Small intestine (tissue), 7 donors: ENCODE data around the gene NDUFAF4. TPM values are rescaled to one million over a fixed set of nuclear protein-coding genes. Genes with fewer than 3 reads are reported as not detected.
A peak's percentile ranks its signal among the peaks of the same experiment; 100 is the strongest.

ENCODE experiments used
- DNase-seq, 2 donors: peaks; one replicate each; pipeline versions ENCODE4 v3.0.0 to v3.0.0-alpha.2; 2013
- FAIRE-seq: peaks from 2 replicates; lab custom pipeline; 2012; peaks lifted over from hg19 to GRCh38; lab: Jason Lieb, UNC
- H3K27ac ChIP-seq, 3 donors: one replicate each; pipeline ENCODE4 v1.5.1; 2013; ENCODE audit warnings: low read length in 2 of 3, mild to moderate bottlenecking in 2 of 3, control low read depth in 1 of 3, inconsistent platforms in 1 of 3, low read depth in 1 of 3, moderate library complexity in 1 of 3
- H3K27me3 ChIP-seq, 3 donors: one replicate each; pipeline ENCODE4 v1.6.1; 2013; ENCODE audit warnings: low read length in 3 of 3, inconsistent platforms in 1 of 3; ENCODE audit not compliant: control insufficient read depth in 3 of 3, insufficient read depth in 3 of 3
- H3K36me3 ChIP-seq, 3 donors: one replicate each; pipeline ENCODE4 v1.6.1; 2013; ENCODE audit warnings: low read length in 3 of 3, inconsistent platforms in 1 of 3, low read depth in 1 of 3, mild to moderate bottlenecking in 1 of 3, moderate library complexity in 1 of 3; ENCODE audit not compliant: control insufficient read depth in 3 of 3, insufficient read depth in 2 of 3
- H3K4me1 ChIP-seq, 3 donors: one replicate each; pipeline ENCODE4 v1.6.1; 2013; ENCODE audit warnings: low read length in 2 of 3, inconsistent platforms in 1 of 3, low read depth in 1 of 3, mild to moderate bottlenecking in 1 of 3, moderate library complexity in 1 of 3; ENCODE audit not compliant: control insufficient read depth in 3 of 3, insufficient read depth in 2 of 3
- H3K4me3 ChIP-seq, 3 donors: one replicate each; pipeline ENCODE4 v1.5.1; 2013; ENCODE audit warnings: low read length in 3 of 3, control low read depth in 1 of 3, inconsistent platforms in 1 of 3, low read depth in 1 of 3, mild to moderate bottlenecking in 1 of 3, moderate library complexity in 1 of 3
- H3K9me3 ChIP-seq, 2 donors: one replicate each; pipeline ENCODE4 v1.6.1; 2013; ENCODE audit warnings: low read depth in 1 of 2, low read length in 1 of 2; ENCODE audit not compliant: control insufficient read depth in 2 of 2, insufficient read depth in 1 of 2
- WGBS, 3 donors: extraction: QIAGEN DNeasy Blood & Tissue Kit; methylation state at CpG; one replicate each; pipeline ENCODE4 v1.1.7; 2013; 5-methylcytosine and 5-hydroxymethylcytosine counted together
- polyA plus RNA-seq, 4 donors: library from polyadenylated mRNA; stranded (reverse) in 3 of 4; unstranded in 1 of 4; fragments of 200-250 nt in 3 of 4; fragments of 120-200 nt in 1 of 4; gene quantifications; one replicate each; pipeline versions ENCODE4 v1.2.1 to v1.2.3, GENCODE V29; 2013
- donor health status: healthy with polysubstance abuse.
- donor health status: control.
- donor health status: control.
- donor health status: Bipolar disorder and iron deficiency.
- donor health status: healthy.

Gene NDUFAF4
- polyA plus RNA-seq, 4 donors, result 23.5 to 46.2 (median 36.7) TPM

DNA sequence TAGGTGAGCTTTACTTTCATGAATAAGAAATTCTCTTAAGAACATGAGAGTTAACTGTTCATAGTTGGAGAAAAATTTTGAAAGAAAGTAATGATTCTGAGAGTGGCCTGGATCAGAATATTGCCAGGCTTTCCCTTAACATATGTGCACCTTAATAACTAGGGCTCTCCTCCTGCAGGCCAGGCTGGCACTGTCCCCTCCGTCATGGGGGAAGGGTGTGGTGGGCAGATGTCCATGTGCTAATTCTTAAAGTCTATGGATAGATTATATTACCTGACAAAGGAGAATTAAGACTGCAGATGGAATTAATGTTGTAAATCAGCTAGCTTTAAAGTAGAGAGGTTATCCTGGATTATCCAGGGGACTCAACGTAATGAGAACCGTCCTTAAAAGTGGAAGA, 15.9 kb upstream of the NDUFAF4 start:
- H3K4me1 ChIP-seq, result peaks cover 0 to 12% (median 3%) of the 10 kb centered on the region in 3 donors
- H3K9me3 ChIP-seq, result no peaks in the 10 kb centered on the region
- no peak overlapping the region for H3K4me3 ChIP-seq
- H3K36me3 ChIP-seq, result no peaks in the 10 kb centered on the region
- DNase-seq (no peak), FAIRE-seq (no peak)
- 73 to 89% (median 85%) methylated on average over 3 of the region's 3 CpGs for WGBS, 3 donors
- H3K27me3 ChIP-seq, result peaks cover 0 to 14% (median 3%) of the 10 kb centered on the region in 3 donors
- H3K27ac ChIP-seq, result no peak overlapping the region

DNA sequence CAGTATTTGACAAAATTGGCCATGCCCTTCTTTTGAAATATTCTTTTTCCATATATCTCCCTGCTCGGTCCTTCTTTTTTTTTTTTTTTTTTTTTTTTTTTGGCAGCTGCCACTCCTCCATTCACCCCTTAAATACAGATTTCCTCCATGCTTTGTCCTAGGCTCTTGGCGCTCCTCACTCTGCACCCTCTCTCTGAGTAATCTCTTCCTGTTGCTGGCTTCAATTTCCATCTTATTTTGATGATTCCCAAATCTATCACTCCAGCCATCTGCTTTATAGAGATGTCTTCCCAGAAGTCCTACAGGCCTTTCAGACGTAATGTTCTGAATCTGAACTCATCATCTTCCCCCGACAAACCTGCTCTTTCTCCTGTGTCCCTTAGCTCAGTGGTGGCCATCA, 14.1 kb upstream of the NDUFAF4 start:
- no peak overlapping the region for H3K27ac ChIP-seq
- H3K9me3 ChIP-seq, result no peaks in the 10 kb centered on the region
- no peak for FAIRE-seq
- H3K27me3 ChIP-seq, result peaks cover 0 to 6% (median 3%) of the 10 kb centered on the region in 3 donors
- DNase-seq, result no peak
- WGBS, 3 donors, result 82 to 93% (median 87%) methylated on average over 3 to 4 of the region's 4 CpGs
- H3K4me3 ChIP-seq, result no peak overlapping the region
- H3K36me3 ChIP-seq, result no peaks in the 10 kb centered on the region
- peaks cover 0 to 23% (median 5%) of the 10 kb centered on the region in 3 donors for H3K4me1 ChIP-seq

DNA sequence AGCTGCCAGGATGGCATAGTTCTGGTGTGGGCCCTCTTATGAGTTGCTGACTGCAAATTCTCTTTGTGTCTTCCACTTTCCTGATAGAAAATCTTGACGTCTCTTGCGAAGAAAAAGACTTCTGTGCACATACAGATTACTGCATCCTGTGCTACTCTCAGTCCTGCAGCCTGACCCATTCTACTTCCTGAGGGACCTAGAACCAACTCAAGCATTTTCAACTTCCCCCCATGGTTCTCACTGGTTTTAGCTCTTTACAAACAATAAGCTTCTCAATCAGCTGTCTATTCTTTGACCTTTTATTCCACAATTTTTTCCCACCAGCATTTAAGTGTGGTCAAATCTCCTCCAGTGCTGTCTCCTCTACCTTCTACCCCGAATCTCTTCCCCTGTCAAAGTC, 13.5 kb upstream of the NDUFAF4 start:
- no peak overlapping the region for H3K4me3 ChIP-seq
- H3K36me3 ChIP-seq, result no peaks in the 10 kb centered on the region
- H3K27ac ChIP-seq, result no peak overlapping the region
- no peaks in the 10 kb centered on the region for H3K9me3 ChIP-seq
- H3K4me1 ChIP-seq, result peaks cover 0 to 23% (median 5%) of the 10 kb centered on the region in 3 donors
- DNase-seq, result no peak
- peaks cover 0 to 6% (median 3%) of the 10 kb centered on the region in 3 donors for H3K27me3 ChIP-seq
- FAIRE-seq, result no peak
- WGBS, 3 donors, result 78 to 89% (median 85%) methylated on average over 3 of the region's 3 CpGs

DNA sequence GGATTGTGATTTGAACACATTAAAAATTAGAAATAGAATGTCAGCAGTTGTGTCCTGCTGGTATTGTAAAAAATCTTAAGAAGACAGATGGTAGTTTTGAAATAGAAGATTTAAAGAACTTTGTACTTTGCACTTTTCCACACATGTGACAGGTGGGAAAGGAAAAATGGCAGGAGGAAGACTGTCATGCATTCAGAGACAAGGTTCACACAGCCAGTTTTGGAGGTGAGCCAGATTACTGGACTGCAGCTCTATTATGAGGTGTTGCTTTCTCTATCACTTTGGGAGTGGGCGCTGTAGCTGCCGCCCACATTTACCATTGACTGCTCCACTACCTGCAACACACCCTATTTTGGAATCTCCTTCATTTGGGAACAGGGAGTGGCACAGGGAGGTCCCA, 12.1 kb upstream of the NDUFAF4 start:
- no peaks in the 10 kb centered on the region for H3K9me3 ChIP-seq
- no peaks in the 10 kb centered on the region for H3K36me3 ChIP-seq
- peaks cover 0 to 6% (median 3%) of the 10 kb centered on the region in 3 donors for H3K27me3 ChIP-seq
- 14 to 61% (median 54%) methylated on average over 2 of the region's 2 CpGs for WGBS, 3 donors
- FAIRE-seq, result no peak
- peak; percentile 89 to 90 for DNase-seq
- no peak overlapping the region for H3K4me3 ChIP-seq
- H3K4me1 ChIP-seq, result peaks cover 0 to 23% (median 5%) of the 10 kb centered on the region in 3 donors
- peak overlapping the region in 1 of 3 donors; percentile 56 for H3K27ac ChIP-seq

DNA sequence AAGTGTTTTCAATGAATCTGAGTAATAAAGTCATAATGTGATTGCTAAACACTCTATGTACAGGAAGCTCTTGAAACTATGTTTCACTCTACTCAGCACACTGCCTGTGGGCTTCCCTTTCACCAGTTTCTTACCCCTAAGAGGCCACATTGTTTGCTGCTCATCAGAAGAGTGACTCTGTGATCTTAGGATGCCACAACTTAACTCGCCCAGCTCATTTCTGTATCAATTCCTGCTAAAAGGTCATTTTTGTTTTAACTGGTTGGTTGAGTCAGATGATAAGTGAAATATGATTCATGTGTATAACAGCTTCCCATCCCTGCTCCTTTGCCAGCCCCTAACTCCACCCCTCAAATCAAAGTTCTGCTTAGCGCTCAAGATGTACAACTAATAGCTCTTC, 9.8 kb upstream of the NDUFAF4 start:
- peaks cover 0 to 7% (median 0%) of the 10 kb centered on the region in 3 donors for H3K27me3 ChIP-seq
- peak overlapping the region in 1 of 3 donors; percentile 54 for H3K27ac ChIP-seq
- H3K9me3 ChIP-seq, result no peaks in the 10 kb centered on the region
- H3K4me1 ChIP-seq, result peaks cover 0 to 23% (median 5%) of the 10 kb centered on the region in 3 donors
- no peak overlapping the region for H3K4me3 ChIP-seq
- WGBS, 3 donors, result 19 to 60% (median 59%) methylated on average over 2 of the region's 2 CpGs
- DNase-seq (peak in 1 of 2 donors; percentile 36), FAIRE-seq (no peak)
- H3K36me3 ChIP-seq, result no peaks in the 10 kb centered on the region

DNA sequence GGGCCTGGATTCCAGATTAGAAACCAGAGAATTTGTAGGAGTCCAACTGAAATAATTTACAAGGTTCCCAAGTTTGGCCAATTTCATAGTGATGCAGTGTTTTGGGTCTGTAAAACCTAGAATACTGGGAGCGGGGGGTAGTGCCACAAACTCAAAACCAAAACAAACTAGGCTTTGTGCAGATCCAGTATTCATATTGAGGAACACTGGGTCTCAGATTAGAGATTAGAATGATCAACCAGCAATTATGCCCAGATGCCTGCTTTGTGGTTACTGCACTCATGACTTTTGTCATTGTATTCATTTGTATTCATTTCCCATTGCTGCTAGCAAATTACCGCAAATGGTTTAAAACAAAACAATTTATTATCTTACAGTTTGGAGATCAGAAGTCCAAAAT, 3.2 kb upstream of the NDUFAF4 start:
- H3K27me3 ChIP-seq, result peaks cover 0 to 2% (median 0%) of the 10 kb centered on the region in 3 donors
- 96 to 99% (median 96%) methylated on average over 2 of the region's 2 CpGs for WGBS, 3 donors
- no peaks in the 10 kb centered on the region for H3K36me3 ChIP-seq
- no peak for FAIRE-seq
- no peaks in the 10 kb centered on the region for H3K9me3 ChIP-seq
- H3K27ac ChIP-seq, result no peak overlapping the region
- no peak overlapping the region for H3K4me3 ChIP-seq
- H3K4me1 ChIP-seq, result peaks cover under 1 to 6% (median 2%) of the 10 kb centered on the region in 3 donors
- DNase-seq, result no peak

DNA sequence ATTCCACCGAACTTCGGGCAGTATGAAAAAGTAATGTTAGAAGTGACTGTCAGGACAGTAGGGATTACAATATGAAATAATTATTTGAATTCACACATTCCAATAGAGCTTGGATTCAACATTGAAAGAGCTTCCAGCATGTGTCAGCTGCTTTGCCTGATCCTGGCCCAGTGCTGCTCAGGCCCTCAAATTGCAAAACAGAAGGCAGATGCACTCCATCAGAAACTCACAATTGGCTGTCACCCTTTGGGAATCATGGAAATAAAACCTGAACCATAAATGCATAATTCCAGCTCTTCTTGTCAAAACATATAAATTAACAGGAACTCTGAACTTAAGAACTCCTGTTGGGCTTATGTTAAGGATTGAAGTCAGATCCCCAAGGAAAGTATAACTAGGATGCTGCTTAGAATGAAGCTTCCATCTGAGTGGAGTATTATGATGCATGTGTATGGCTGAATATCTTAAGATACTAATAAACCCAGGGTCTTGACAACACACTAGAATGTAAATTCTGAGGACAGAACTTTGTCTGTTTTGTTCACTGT, 1.8 kb upstream of the NDUFAF4 start:
- H3K4me1 ChIP-seq, result peaks cover 2 to 6% (median 2%) of the 10 kb centered on the region in 3 donors
- WGBS, 3 donors, result 78 to 90% (median 81%) methylated on average over 2 of the region's 2 CpGs
- no peak for FAIRE-seq
- peaks cover 0 to 2% (median 0%) of the 10 kb centered on the region in 3 donors for H3K27me3 ChIP-seq
- H3K27ac ChIP-seq, result no peak overlapping the region
- DNase-seq, result no peak
- H3K4me3 ChIP-seq, result no peak overlapping the region
- no peaks in the 10 kb centered on the region for H3K36me3 ChIP-seq
- no peaks in the 10 kb centered on the region for H3K9me3 ChIP-seq

DNA sequence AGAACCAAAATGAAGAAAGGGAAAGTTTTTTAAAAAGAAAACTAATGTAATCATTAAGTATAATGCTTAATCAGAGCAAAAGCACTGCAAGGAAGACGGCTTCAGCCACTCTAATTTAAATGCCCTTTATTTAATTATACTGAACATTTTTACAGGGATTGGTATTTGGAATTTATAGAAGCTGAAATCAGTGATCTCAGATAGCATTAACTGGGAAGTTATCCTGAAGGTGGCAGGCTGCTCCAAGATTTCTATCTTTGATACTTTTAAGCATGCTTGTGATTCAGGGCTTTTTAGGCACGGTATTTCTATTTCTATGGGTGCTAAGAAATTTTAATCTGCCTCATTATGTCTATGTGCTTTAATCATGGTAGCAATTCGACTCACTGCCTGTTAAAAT, 1.3 kb upstream of the NDUFAF4 start:
- Histone ChIP-seq H3K9me3 (no peaks in the 10 kb centered on the region), H3K27me3 (peaks cover 0 to 2% (median 0%) of the 10 kb centered on the region in 3 donors), H3K4me1 (peaks cover 2 to 6% (median 5%) of the 10 kb centered on the region in 3 donors), H3K4me3 (no peak overlapping the region), H3K36me3 (no peaks in the 10 kb centered on the region), H3K27ac (peak overlapping the region in 1 of 3 donors; percentile 97)
- no peak for FAIRE-seq
- DNase-seq, result peak; percentile 45 to 51
- 21 to 25% (median 23%) methylated on average over 3 of the region's 3 CpGs for WGBS, 3 donors
